Esophagus squamous epithelium (tissue), 4 donors: ENCODE results near the gene POM121C.
"Not testable (repeated sequence)": the region's sequence is repeated elsewhere in the genome, so short reads cannot be mapped to it uniquely, and the experiment has no call there.

Source experiments
- CTCF ChIP-seq, 6 experiments: fragments of 450-650 bp in 4 of 6; fragments of 200-600 bp in 2 of 6; sonication (generic) in 2 of 6; IDR thresholded peaks; one replicate each; pipeline ENCODE4 v1.5.1; 2016 to 2019; ENCODE audit warnings: antibody characterized with exemption in 6 of 6, mild to moderate bottlenecking in 4 of 6, moderate library complexity in 4 of 6
- POLR2A ChIP-seq, 4 donors: fragments of 450-650 bp; IDR thresholded peaks; one replicate each; pipeline ENCODE4 v1.6.1; 2017; ENCODE audit warnings: antibody characterized with exemption in 4 of 4, mild to moderate bottlenecking in 4 of 4, moderate library complexity in 3 of 4

GRCh38 chr7:75419210-75419609 lies 66.9 kb downstream of the POM121C start:
- not testable (repeated sequence) for TF ChIP-seq CTCF, POLR2A (IDR thresholded peaks at IDR 0.05)
